GM18867 (cell line): ENCODE measurements around the gene RGS9.
A peak's percentile ranks its signal among the peaks of the same experiment; 100 is the strongest.
"Not testable (repeated sequence)": the region's sequence is repeated elsewhere in the genome, so short reads cannot be mapped to it uniquely, and the experiment has no call there.

Source experiments
- ATAC-seq: cut with Tn5 transposase; IDR thresholded peaks from one replicate; pipeline ENCODE4 v1.9.1; 2021; ENCODE audit warnings: mild to moderate bottlenecking, moderate library complexity; ENCODE audit not compliant: unreplicated experiment

The RGS9 gene

DNA sequence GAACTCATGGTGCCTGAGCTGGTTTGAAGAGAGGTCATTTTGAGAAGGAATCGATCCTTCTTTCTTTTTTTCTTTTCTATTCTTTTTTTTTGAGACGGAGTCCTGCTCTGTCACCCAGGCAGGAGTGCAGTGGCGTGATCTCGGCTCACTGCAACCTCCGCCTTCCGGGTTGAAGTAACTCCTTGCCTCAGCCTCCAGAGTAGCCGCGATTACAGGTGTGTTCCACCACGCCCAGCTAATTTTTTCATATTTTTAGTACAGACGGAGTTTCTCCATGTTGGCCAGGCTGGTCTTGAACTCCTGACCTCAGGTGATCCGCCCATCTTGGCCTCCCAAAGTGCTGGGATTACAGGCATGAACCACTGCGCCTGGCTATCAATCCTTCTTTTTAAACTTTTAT is 43.1 kb downstream of the RGS9 start:
- not testable (repeated sequence) for ATAC-seq

DNA sequence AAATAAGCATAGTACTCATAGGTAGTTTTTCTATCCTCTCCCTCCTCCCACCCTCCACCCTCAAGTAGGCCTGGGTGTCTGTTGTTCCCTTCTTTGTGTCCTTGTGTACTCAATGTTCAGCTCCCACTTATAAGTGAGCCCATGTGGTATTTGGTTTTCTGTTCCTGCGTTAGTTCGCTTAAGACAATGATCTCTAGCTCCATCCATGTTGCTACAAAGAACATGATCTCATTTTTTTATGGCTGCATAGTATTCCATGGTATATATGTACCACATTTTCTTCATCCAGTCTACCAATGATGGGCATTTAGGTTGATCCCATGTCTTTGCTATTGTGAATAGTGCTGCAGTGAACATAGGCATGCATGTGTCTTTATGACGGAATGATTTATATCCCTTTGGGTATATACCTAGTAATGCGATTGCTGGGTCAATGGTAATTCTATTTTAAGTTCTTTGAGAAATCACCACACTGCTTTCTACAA is 43.6 kb downstream of the RGS9 start:
- ATAC-seq, result not testable (repeated sequence)

DNA sequence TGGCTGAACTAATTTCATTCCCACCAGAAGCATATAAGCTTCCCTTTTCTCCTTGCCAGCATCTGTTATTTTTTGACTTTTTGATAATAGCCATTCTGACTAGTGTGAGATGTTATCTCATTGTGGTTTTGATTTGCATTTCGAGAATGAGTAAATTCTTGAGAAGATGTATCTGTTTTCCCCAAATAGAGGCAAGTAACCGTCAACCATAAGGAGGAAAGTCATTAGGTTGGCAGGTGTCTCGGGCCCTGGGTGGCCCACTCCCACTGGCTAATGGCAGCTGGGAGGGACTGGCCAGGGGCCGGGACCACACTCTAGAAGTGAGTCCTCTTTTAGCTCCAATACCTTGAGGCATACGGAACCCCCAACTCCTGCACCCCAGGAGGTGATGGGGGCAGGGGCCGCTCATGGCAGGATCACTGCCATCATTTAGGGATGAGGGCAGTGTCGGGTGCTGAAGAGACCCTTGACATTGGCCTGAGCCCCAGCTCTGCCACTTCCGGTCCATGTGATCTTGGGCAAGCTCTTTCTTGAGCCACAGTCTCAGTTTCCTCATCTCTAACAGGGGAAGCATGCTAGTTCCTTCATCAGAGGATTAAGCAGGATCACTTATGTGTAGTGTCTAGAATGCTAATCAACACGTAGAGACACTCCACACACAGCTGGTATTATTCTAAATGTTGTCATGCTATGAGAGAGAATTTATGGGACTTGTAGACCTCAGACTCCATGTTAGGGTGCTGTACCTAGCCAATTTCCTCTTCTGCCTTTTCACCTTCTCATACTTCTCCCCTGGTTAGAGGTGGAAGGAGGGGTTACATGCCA is 44.3 kb downstream of the RGS9 start:
- peak; percentile 74 for ATAC-seq

DNA sequence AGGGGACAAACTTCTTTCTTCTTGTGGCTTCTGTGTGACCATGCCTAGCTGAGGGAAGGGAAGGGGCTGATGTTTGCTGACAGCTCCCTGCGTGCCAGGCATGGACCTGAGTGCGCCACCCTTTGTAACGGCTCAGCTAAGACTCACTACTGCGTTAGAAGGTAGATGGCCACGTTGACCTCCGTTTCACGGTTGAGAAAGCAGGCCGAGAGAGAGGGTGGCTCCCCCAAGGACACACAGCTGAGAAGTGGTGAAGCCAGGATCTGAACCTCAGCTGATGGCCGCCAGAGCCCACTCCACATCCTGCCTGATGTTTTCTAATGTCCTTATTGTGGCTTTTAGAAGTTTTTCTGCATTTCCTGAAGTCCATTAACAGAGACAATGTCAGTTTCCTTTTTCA is 45.1 kb downstream of the RGS9 start:
- peak; percentile 26 for ATAC-seq

DNA sequence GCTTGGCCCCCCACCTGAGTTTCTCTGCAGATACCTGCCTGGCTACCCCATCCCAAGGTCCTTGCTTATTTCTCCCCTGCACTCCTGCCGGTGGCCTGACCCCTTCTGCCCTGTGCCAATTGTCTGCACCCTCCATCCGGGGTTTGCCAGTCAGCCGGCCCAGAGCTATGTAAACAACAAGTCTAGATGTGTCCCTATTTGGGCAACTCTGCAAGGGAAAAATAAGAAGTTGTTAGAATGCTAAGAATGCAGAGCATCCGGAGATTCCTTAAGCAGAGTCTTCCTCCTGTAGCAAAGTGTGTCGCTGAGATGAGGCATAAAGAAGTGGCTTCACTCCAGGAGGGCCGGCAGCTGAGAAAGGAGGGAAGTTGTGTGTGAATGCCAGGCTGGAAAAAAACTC is 46.6 kb downstream of the RGS9 start:
- ATAC-seq, result no peak

DNA sequence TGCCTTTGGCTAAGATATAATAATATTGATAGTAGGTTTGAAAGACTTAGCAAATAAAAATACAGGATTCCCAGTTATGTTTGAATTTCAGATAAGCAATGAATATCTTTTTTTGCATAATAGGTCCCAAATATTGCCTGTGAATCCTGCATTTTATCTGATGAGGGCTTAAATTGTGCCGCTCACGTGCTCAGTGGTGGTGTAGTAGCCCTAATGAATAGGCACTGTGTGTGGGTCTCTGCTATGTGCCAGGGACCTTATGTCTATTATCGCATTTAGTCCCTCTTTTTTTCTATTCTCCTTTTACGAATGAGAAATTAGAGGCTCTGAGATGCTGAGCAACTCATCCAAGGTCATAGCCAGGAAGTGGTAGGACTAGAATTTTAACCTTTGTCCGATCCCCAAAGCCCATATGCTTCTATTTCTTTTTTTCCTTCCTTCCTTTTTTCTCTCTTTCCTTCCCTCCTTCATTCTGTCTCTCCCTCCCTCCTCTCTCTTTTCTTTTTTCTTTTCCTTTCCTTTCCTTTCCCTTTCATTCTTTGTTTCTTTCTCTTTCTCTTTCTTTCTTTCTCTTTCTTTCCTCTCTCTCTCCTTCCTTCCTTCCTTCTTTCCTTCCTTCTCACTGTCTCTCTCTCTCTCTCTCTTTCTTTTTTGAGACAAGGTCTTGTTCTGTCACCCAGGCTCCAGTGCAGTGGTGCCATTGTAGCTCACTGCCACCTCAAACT is 47.2 kb downstream of the RGS9 start:
- no peak for ATAC-seq

DNA sequence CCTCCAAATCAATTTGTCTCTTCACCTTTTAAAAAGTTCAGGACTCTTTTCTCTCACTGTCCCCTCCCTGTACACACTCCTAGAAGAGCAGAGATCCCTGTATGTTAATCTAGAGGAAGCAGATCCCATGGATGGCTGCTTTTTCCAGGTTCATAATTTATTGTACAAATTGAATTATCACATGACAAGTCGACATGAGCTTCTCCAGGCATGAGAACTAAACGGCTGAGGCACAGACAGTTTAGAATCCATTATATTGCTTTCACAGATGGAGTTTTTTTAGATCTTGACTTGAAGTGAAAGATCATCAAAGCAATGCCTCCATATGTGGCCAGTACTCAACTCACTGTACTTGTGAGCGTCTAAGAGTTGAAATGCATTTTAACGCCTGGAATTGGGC is 47.9 kb downstream of the RGS9 start:
- ATAC-seq, result no peak

DNA sequence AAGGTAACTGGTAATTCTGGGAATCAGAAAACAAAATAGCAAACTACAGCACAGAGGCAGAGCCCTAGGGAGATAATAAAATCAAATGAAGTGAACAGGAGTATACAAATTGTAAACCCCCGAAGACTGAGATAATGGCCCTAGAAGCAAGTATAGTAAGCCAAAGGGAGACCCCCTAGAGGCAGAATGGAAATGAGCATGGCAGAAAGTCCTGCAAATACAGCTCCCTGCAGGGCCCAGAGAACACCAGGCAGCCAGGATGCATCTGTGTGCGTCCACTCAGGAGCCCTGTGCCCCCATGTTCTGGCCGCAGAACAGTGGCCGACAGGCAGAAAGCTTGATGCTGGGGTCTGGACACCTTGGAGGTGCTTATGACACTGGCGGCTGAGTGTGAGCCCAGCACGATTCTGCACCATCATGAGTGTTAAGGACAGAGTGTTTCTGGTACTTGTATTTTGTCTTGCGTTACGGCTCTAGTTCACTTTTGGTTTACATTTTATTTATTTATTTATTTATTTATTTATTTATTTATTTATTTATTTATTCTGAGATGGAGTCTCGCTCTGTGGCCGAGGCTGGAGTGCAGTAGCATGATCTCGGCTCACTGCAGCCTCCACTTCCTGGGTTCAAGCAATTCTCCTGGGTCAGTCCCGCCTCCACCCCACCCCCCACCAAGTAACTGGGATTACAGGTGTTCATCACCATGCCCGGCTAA is 48.7 kb downstream of the RGS9 start:
- ATAC-seq, result no peak

DNA sequence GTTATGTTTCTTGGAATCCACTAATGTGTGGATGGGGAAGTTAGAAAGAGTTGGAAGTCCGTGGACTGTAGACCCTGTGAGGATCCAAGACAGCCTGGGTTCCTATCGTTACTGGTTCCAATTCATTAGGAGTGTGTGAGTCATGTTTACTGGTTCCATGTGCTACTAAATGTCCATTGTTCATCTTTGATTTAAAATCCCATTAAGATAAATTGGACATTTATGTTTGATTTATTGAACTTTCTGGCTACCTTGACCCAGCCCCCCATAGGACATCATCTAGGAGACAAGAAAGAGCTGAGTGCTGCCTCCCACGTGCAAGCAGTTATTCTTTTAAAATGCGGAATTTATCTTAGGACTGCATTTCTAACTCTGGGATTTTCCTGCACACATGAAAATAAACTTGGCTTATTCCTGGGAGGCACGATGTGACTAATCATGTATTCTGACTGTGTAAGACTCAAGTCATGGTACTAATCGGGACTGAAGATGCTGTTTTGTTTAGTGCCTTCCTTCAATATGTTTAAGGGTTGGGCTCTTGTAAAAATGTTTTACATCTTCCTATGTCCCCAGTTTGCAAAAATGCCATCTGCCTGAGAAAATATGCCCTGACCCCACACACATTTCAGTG is 53.4 kb downstream of the RGS9 start:
- ATAC-seq, result no peak

DNA sequence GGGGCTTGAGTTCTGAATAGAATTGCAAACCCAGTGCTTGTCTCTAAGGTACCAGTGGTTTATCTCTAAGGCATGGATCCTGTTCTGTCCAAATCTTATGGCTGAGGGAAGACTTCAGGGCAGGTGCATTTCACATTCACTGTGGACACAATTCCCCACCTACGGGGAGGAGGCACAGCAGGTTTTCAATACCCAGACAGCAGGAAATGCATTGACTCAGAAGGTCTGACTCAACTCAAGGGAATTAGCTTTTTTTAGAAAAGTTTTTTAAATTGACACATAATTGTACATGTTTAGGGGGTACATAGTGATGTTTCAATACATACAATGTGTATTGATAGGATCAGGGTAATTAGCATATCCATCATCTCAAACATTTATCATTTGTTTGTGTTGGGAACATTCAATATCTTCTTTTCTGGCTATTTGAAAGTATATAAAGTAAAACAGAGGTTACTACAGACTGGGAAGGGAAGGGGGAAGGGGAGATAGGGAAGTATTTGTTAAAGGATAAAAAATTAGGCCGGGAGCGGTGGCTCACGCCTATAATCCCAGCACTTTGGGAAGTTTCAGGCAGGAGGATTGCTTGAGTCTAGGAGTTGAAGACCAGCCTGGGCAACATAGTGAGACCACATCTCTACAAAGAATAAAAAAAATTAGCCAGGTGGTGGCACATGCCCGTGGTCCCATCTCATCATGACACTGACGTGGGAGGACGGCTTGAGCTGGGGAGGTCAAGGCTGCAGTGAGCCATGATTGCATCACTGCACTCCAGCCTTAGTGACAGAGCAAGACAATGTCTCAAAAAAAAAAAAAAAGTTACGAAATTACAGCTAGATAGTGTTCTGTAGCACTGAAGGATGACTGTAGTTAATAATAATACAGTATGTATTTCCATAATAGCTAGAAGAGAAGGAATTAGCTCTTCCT is 54.9 kb downstream of the RGS9 start:
- no peak for ATAC-seq

DNA sequence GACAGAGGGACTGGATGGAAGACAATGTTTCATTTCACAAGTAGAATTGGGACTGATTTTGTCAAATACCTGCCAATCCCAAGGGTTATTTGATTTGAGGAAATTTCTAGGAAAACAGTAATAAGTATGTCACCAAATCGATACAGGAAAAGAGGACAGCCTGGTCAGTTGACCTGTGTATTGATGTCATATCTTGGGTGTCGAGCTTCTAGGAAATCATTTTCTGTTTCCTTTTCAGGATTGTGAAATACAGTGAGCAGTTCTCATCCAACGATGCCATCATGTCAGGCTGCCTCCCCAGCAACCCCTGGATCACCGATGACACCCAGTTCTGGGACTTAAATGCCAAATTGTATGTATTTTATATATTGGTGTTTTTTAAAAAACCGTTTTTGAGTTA is 56.1 kb downstream of the RGS9 start:
- no peak for ATAC-seq

DNA sequence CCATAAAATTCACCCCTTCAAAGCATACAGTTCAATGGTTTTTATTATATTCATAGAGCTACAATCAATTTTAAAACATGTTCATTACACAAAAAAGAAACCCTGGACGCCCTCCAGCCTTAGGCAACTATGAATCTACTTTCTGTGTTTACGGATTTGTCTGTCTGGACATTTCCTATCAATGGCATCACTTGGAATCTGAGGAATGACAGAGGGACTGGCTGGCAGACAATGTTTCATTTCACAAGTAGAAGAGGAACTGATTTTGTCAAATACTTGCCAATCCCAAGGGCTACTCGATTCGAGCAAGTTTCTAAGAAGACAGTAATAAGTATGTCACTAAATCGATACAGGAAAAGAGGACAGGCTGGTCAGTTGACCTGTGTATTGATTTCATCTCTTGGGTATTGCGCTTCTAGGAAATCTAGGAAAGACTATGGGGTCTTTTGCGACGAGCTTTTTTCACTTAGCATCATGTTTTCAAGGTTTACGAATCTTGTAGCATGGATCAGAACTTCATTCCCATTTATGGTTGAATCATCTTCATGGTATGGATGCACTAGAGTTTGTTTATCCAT is 56.6 kb downstream of the RGS9 start:
- no peak for ATAC-seq

DNA sequence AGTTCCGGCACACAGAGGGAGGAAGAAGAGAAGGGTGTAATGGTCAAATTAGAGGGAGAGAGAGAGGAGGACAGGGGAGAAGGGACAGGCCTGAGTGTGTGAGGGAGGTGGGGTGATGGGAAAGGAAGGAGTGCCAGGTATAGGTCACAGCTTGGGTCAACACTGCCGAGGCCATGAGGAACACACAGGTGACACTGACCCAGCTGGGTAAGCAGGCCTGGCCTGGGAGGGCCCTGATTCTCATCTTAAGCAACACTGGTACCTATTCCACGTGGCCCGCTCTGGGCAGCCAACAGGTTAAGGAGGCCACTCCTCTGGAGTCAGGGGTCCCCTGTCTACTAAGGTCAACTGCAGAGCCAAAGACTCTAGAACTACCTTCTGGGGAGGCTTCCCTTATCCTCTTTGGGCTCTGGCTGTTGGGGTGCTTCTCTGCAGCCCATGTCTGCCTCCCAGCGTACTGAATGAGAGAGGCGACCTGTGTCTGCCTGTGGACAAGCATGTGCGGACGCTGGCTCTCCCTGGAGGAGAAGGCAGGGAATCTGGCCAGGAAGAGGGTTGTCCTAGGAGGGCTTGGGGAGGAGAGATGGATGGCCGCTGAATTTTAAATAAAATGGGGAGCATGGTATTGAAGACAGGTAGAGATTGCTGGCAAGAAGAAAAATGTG is 57.6 kb downstream of the RGS9 start:
- ATAC-seq, result no peak

DNA sequence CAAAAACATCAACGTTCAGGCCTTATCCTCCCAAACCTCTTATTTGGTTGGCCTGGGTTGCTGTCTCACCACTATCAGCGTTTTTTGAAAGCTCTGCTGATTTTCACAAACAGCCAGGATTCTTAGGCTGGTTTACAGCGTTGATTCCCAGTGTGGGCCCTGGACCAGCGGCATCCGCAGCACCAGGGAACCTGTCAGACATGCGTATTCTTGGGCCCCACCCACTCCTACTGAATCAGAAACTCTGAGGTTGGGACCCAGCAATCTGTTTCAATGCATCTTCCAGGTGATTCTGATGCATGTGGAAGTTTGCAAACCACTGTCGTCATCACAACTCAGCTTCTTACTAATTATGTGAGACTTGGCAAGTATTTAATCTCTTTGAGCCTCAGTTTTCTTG is 58.5 kb downstream of the RGS9 start:
- no peak for ATAC-seq

DNA sequence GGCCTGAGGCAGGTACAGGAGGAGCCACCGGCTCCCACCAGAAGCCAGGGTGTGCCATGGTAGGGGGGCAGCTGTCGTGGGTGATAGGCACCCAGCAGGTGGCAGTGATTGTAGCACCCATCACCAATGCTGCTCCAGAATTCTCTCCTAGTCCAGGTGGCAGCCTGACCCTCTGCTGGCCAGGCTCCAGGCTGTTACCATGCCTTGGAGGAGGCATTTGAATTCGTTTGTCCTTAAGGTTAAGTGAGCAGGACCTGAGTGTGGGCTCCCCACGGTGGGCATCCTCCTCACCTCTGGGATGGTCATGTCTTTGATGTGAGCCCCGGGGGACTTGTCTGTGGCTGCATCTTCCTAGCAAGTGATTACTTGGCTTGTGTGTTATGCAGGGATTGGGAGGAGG is 59.4 kb downstream of the RGS9 start:
- no peak for ATAC-seq

DNA sequence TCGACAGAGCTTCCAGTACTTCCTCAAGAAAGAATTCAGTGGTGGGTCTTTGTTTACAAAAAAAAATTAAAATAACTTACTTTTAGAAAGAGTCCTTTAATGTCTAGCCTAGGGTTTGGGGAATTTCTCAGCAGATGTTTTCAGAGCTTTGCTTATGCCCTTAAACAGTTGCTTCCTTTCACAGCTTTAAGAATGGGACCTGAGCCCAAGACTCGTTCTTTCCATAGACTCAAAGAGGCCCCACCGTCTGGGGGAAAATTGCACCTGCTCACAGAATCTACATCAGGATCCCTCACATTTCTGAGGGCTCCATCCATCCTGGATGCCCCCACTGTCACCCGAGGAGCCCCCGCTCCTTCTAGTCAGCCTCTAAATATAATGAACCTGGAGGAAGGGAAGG is 60.0 kb downstream of the RGS9 start:
- ATAC-seq, result no peak

DNA sequence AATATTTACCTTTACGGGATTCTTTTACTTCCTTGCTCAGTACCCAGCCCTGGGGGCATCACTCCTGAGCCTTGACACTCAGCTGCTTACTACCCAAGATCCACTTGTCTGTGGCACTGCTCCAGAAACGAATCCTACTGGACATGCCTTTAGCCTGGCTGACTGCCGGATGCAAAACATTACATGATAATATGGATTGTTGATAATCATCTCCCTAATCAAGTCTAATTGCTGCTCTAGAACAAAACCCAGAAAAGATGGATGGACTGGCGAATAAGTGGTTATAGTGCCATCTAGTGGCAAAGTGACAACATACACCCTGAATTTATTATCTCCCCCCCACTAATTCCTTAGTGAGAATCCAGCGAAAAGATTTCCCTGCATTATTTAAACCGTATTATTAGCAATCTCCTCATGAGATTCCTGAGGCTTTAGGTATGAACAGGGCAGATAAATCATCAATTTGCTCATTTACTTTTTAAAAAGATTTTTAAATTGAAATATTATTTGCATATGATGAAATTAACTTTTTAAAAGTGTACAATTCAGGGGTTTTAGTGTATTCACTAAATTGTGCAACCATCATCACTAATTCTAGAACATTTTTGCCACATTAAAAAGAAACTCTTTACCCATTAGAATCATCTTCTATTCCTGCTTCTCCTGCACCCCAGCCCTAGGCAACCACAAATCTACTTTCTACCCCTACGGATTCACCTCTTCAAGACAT is 61.6 kb downstream of the RGS9 start:
- ATAC-seq, result no peak

DNA sequence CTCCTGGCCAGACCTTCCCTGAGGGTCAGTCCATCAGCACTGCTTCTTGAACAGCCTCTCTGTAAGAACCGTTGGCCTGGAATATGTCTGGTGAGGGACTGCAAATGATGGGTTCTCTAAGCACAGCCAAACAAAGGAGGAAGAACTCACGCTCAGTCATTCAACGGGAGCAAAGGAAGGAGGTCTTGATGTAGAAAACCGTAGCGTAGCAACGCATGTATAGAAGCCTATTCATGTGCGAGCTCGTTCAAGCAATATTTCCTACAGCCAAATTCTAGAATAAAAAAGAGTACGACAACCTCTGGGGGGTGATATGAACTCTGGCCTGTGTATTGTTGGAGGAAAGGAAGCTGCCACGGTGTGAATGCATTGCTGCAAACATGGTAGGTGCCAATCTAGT is 64.2 kb downstream of the RGS9 start:
- no peak for ATAC-seq
